ENCODE measurements around the gene ELAC1. TPM values are rescaled to one million over a fixed set of nuclear protein-coding genes. Genes with fewer than 3 reads are reported as not detected.
"Not testable (repeated sequence)": the region's sequence is repeated elsewhere in the genome, so short reads cannot be mapped to it uniquely, and the experiment has no call there.

Gene ELAC1, protein sequence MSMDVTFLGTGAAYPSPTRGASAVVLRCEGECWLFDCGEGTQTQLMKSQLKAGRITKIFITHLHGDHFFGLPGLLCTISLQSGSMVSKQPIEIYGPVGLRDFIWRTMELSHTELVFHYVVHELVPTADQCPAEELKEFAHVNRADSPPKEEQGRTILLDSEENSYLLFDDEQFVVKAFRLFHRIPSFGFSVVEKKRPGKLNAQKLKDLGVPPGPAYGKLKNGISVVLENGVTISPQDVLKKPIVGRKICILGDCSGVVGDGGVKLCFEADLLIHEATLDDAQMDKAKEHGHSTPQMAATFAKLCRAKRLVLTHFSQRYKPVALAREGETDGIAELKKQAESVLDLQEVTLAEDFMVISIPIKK
- polyA plus RNA-seq: 10 to 100 TPM in 2 of 3 donors, 1 to 10 TPM in 1; 9.3 to 23.6 (median 19.8) TPM

DNA sequence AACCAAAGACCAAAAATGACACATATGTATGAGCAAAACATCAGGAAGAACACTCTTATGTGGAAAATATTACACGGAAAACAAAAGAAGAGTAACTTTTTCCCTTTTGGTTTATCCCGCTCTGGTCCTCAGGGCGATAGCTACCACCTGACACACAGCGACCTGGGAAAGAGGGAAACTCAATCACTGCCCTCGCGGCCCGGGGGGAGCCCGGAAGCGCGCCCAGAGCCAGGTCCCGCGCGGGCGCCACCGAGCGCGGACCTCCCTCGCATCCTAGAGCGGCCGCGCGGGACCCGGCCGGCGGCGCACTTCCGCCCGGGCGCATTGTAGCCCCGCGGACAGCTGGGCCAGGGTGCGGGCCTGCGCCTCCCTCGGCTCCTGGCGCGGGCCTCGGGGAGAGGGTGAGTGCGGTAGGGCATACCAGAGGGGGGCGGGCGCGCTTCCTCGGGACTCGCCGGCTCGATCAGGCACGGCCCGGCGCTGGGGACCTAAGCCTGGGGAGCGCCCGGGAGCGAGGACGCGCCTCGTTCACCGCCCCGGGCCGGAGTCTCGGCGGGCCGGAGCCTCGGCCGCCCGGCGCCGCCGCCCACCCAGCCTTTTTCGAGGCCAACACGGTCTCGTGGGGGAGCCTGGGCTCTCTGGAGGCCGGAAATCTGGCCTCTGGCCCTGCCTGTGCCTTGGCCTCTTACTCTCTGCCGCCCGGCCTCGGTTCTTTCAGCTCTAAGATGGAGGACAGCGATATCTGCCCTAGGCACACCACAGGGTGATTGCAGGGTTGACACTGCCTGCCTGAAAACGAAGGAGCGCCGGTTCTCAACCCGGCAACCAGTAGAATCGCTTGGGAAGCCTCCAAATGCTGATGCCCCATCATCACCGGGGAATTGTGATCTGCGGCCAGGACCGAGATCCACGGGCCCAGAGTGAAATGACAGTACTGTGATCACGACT lies at the start of gene ELAC1:
Gene ELAC1, plus strand, starts transcription at position 327 of the 948 bp plus-strand sequence. CDS start 6,365 bp downstream, outside the sequence.
- peak within 1 kb of the TSS; percentile 89 to 96 (median 94) for H3K4me3 Mint-ChIP-seq
- peaks cover 0 to 6% (median 2%) of the 10 kb centered on the region in 3 donors for H3K27me3 Mint-ChIP-seq (ENCODE audit: low read depth in 3 of 3)
- peak within 1 kb of the TSS; percentile 91 to 97 (median 95) for H3K27ac Mint-ChIP-seq
- H3K4me1 Mint-ChIP-seq: peaks cover 24 to 28% of the 10 kb centered on the region in 2 donors
- H3K9me3 Mint-ChIP-seq: peaks cover 0 to 11% (median 3%) of the 10 kb centered on the region in 6 donors
- peak; percentile 71 to 79 (median 77) for DNase-seq
- peaks cover 0 to 11% (median 0%) of the 10 kb centered on the region in 3 donors for H3K36me3 Mint-ChIP-seq

DNA sequence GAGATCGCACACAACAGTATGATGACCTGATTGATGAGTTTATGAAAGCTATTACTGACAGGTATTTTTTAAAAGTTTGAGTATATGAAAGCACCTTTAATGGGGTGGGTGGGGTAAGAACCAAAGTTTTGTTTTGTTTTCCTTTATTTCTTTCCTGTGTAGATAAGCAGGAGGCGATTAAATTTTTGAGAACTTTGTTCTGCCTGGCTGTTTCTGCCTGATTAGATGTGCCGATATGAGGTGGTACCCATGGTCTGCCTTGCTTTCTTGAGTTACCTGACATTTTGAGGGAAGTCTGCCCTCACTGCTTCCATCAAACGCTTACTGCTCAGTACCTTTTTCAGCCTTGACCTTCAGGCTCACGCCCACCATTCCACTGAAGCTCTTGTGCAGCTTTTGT lies 49.7 kb upstream of the ELAC1 start:
- Mint-ChIP-seq H3K27ac (peak overlapping the region in 3 of 6 donors; percentile 44 to 49 (median 46)), H3K36me3 (peaks cover 23 to 37% (median 29%) of the 10 kb centered on the region in 3 donors), H3K4me1 (peaks cover 3 to 23% of the 10 kb centered on the region in 2 donors), H3K9me3 (no peaks in the 10 kb centered on the region), H3K4me3 (no peak overlapping the region), H3K27me3 (ENCODE audit: low read depth in 3 of 3) (no peaks in the 10 kb centered on the region)
- DNase-seq: no peak

DNA sequence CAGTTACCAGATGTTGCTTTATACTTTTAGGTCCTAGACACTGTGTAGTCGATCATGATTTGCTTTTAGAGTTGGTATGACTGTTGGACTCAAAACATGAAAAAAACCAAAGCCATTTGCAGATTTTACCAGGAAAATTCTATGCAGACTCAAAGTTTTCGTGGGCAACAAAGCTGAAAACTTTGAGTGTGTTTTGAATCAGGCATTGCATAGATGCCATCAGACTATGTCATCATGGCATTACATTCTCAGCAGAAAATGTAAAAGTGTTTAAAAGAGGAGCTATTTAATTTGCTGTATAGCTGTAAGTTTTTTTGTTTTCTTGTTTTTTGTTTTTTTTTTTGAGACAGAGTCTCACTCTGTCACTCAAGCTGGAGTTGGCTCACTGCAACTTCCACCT lies 43.5 kb upstream of the ELAC1 start:
- no peak for DNase-seq
- H3K27me3 Mint-ChIP-seq (ENCODE audit: low read depth in 3 of 3): no peaks in the 10 kb centered on the region
- no peak overlapping the region for H3K4me3 Mint-ChIP-seq
- H3K4me1 Mint-ChIP-seq: peaks cover 0 to 15% of the 10 kb centered on the region in 2 donors
- H3K9me3 Mint-ChIP-seq: peaks cover 0 to 5% (median 0%) of the 10 kb centered on the region in 6 donors
- peaks cover 30 to 54% (median 38%) of the 10 kb centered on the region in 3 donors for H3K36me3 Mint-ChIP-seq
- H3K27ac Mint-ChIP-seq: no peak overlapping the region

DNA sequence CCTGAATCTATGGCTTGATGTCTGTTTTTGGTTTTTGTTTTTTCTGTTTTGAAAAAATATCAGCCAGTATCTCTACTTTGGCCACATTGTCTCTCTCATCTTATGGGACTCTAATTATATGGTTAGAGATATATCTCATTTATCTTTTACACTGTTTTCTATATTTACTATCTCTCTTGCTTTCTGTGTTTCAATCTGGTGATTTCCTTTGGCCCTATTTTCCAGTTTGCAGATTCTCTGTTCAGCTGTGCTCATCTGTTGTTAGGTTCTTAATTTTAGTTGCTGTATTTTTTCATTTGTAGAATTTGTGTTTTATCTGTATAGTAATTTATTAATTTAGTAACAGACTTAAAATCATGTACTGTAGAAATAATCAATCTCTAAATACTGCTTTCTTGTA lies 41.3 kb upstream of the ELAC1 start:
- Mint-ChIP-seq H3K9me3 (peaks cover 0 to 5% (median 0%) of the 10 kb centered on the region in 6 donors), H3K27me3 (ENCODE audit: low read depth in 3 of 3) (no peaks in the 10 kb centered on the region), H3K4me1 (peaks cover 0 to 15% of the 10 kb centered on the region in 2 donors), H3K27ac (peak overlapping the region in 1 of 6 donors; percentile 34), H3K36me3 (peaks cover 28 to 45% (median 30%) of the 10 kb centered on the region in 3 donors), H3K4me3 (no peak overlapping the region)
- DNase-seq: no peak

DNA sequence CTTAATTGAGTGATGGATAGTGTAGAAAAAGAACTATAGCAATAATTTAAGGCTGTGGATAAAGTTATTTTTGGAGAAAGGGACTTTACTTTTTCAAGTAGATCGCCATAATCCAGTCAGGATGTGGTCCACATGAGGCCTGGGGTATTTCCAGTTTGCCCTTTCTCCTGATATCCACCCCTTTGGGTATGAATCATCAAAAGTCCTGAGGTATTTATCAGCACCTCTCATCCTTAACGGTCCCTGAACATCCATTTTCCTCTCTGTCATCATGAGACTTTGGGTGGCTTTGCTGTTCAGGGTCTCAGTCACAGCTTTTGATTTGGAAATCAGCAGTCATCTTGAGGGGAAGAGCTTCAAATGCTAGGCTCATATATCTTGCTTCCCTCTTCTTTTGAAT lies 39.3 kb upstream of the ELAC1 start:
- no peak overlapping the region for H3K27ac Mint-ChIP-seq

DNA sequence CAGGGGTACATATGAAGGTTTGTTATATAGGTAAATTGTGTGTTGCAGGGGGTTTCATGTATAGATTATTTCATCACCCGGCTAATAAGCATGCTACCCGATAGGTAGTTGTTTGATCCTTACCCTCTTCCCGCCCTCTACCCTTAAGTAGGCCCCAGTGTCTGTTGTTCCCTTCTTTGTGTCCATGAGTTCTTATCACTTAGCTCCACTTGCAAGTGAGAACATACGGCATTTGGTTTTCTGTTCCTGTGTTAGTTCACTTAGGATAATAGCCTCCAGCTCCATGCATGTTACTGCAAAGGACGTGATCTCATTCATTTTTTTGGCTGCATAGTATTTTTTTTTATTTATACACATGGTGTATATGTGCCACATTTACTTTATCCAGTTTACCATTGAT lies 34.2 kb upstream of the ELAC1 start:
- DNase-seq: no peak
- Mint-ChIP-seq H3K9me3 (no peaks in the 10 kb centered on the region), H3K4me1 (peaks cover 2 to 10% of the 10 kb centered on the region in 2 donors), H3K27me3 (ENCODE audit: low read depth in 3 of 3) (peaks cover 0 to 2% (median 0%) of the 10 kb centered on the region in 3 donors), H3K4me3 (no peak overlapping the region), H3K36me3 (peaks cover 9 to 12% (median 12%) of the 10 kb centered on the region in 3 donors), H3K27ac (peak overlapping the region in 3 of 6 donors; percentile 2 to 38 (median 4))

More for the DNA sequence above, 39.3 kb upstream of the ELAC1 start:
- no peaks in the 10 kb centered on the region for H3K27me3 Mint-ChIP-seq (ENCODE audit: low read depth in 3 of 3)
- peaks cover 0 to 5% (median 0%) of the 10 kb centered on the region in 6 donors for H3K9me3 Mint-ChIP-seq
- H3K4me1 Mint-ChIP-seq: peaks cover 0 to 7% of the 10 kb centered on the region in 2 donors
- DNase-seq: no peak
- no peak overlapping the region for H3K4me3 Mint-ChIP-seq
- H3K36me3 Mint-ChIP-seq: peaks cover 29 to 41% (median 35%) of the 10 kb centered on the region in 3 donors

DNA sequence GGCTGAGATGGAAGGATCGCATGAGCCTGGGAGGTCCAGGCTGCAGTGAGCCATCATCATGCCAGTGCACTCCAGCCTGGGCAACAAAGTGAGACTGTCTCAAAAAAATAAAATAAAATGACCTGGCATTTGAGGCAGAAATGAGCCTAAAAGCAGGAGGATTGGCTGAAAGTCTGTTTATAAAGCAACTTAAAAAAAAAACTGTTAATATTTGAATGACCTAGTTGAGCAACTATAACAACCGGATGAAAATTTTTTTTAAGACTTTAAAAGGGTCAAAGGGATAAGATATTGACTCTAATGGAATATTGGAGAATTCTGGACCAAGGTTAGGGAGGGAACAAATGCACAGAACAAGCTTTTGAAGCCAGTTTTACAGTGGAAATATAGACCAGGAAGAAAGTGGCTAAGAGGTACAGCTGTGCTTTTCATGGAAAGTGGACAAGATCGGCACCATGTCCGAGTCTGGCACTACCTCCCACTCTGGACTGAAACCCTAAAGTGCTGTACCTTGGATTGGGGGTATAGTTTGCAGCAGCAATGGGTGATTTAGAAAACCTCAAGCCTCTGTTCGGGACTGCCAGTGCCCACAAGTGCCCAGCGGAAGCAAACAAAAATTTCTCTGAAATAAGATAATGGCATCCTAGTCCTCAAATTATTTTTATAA lies 33.2 kb upstream of the ELAC1 start:
- no peak overlapping the region for H3K4me3 Mint-ChIP-seq
- no peak for DNase-seq
- H3K27me3 Mint-ChIP-seq (ENCODE audit: low read depth in 3 of 3): peaks cover 0 to 2% (median 0%) of the 10 kb centered on the region in 3 donors
- no peaks in the 10 kb centered on the region for H3K9me3 Mint-ChIP-seq
- peaks cover 9 to 16% (median 9%) of the 10 kb centered on the region in 3 donors for H3K36me3 Mint-ChIP-seq
- H3K4me1 Mint-ChIP-seq: peaks cover 2 to 10% of the 10 kb centered on the region in 2 donors
- H3K27ac Mint-ChIP-seq: peak overlapping the region in 1 of 6 donors; percentile 11

DNA sequence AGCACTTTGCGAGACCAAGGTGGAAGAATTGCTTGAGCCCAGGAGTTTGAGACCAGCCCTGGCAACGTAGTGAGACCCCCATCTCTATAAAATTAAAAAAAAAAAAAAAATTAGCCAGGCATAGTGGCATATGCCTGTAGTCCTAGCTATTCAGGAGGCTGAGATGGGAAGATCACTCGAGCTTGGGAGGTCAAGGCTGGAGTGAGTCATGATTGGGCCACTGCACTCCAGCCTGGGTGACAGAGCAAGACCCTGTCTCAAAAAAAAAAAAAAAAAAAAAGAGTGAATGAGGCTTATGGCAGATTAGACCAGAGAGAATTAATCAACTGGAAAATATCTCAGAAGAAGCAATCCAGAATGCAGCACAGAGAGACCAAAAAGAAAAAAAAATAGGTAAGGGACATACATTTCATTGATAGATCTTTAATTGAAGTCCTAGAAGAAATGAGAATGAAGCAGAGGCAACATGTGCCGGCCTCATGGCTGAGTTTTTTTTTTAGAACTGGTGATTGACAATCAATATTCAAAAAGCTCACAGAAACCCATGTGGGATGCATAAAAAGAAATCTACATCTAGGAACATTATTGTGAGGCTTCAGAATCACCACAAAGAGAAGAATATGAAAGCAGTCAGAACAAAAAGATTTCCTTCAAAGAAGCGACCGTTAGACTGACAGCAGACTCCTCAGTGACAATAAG lies 32.2 kb upstream of the ELAC1 start:
- Mint-ChIP-seq H3K4me3 (no peak overlapping the region), H3K27ac (no peak overlapping the region), H3K4me1 (peaks cover 2 to 10% of the 10 kb centered on the region in 2 donors), H3K36me3 (peaks cover 9 to 18% (median 9%) of the 10 kb centered on the region in 3 donors), H3K27me3 (ENCODE audit: low read depth in 3 of 3) (peaks cover 0 to 2% (median 0%) of the 10 kb centered on the region in 3 donors), H3K9me3 (no peaks in the 10 kb centered on the region)
- no peak for DNase-seq

DNA sequence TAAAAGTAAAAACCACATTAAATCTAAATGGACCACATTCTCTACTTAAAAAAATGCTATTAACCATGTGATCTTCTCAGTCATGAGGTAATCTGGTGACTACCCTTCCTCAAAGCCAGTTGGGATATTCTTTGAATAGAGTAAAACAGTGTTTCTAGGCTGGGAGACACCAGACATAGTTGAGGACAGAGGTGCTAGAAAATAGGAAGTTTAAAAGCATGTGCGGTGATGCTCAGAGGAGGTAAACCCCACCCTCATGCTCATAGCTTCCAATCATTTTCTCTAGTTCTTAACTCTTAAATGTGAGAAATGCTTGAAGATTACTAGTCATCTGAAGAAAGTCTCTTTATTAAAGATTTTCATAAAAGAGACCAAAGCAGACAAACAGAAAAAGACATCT lies 30.7 kb upstream of the ELAC1 start:
- Mint-ChIP-seq H3K4me1 (peaks cover 2 to 10% of the 10 kb centered on the region in 2 donors), H3K4me3 (no peak overlapping the region), H3K36me3 (peaks cover 9 to 23% (median 13%) of the 10 kb centered on the region in 3 donors), H3K27me3 (ENCODE audit: low read depth in 3 of 3) (peaks cover 0 to 2% (median 0%) of the 10 kb centered on the region in 3 donors), H3K9me3 (no peaks in the 10 kb centered on the region), H3K27ac (peak overlapping the region in 4 of 6 donors; percentile 28 to 69 (median 48))
- DNase-seq: no peak

DNA sequence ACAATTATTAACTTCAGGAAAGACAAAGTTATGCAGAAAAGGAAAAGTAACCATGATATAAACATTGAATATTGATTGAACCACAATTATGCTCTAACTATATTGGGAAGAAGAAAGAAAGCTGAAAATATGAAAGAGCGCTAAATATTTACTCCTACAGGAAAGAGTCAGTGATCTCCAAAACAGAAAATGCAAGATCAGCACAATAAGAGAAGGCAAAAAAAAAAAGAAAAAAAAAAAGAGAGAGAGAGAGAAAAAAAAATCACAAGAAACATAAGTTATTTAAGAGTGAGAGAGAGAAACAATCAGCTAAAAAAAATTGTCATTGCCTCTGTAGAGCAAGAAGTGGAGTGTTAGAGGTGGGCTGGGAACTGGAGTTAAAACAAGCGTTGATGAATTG lies 28.9 kb upstream of the ELAC1 start:
- no peak overlapping the region for H3K4me3 Mint-ChIP-seq
- peaks cover 0 to 20% (median 10%) of the 10 kb centered on the region in 3 donors for H3K36me3 Mint-ChIP-seq
- peaks cover 2 to 10% of the 10 kb centered on the region in 2 donors for H3K4me1 Mint-ChIP-seq
- H3K9me3 Mint-ChIP-seq: no peaks in the 10 kb centered on the region
- peaks cover 0 to 2% (median 0%) of the 10 kb centered on the region in 3 donors for H3K27me3 Mint-ChIP-seq (ENCODE audit: low read depth in 3 of 3)
- no peak for DNase-seq
- H3K27ac Mint-ChIP-seq: peak overlapping the region in 3 of 6 donors; percentile 12 to 59 (median 20)

DNA sequence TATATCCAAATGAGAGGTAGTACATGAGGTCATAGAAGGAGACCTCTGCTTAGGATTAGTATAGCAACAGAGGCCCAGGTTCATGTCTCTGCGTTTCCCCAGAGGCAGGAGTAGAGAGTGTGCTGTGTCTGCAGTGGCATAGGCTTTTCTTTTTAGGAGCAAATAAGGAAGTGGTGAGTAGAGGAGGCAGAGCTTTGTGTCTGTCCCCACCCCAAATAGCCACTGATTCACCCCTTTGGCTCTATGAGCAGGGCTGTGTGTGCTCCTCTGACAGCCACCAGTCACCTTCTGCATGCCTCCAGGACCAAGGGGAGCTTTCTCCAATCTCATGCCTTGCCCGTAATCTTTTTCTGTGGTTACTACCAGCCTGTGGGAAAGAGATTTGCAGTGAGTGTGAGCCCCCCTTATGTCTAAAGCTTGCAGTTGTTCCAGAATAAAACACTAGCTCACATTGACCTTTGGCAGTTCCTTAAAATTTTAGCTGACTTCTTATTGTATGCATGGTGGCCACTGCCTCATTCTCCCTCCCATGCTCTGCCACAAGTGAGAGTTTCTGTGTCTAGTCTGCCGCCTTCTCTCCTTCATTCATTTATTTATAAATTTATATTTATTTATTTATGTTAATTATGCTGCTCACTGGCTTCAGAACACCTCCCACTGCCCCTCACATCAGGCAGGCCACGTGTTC lies 23.5 kb upstream of the ELAC1 start:
- Mint-ChIP-seq H3K4me3 (no peak overlapping the region), H3K4me1 (peaks cover 0 to 1% of the 10 kb centered on the region in 2 donors), H3K36me3 (peaks cover 7 to 31% (median 18%) of the 10 kb centered on the region in 3 donors), H3K27ac (peak overlapping the region in 2 of 6 donors; percentile 8 to 34), H3K27me3 (ENCODE audit: low read depth in 3 of 3) (no peaks in the 10 kb centered on the region), H3K9me3 (no peaks in the 10 kb centered on the region)
- no peak for DNase-seq

DNA sequence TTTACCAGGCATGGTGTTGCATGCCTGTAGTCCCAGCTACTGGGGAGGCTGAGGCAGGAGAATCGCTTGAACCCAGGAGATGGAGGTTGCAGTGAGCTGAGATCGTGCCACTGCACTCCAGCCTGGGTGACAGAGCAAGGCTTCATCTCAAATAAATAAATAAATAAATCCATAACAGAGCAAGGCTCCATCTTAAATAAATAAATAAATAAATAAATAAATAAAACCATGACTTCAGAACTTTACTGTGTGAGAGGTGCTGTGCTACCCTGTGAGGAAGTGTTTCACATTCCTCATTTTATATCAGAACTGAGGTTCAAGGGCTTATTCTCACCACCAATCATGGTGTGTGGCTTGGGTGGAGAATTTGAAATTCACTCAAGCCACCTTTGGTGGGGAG lies 21.9 kb upstream of the ELAC1 start:
- not testable (repeated sequence) for H3K27ac Mint-ChIP-seq; H3K9me3 Mint-ChIP-seq; DNase-seq; H3K4me3 Mint-ChIP-seq; H3K27me3 Mint-ChIP-seq (ENCODE audit: low read depth in 3 of 3); H3K4me1 Mint-ChIP-seq
- H3K36me3 Mint-ChIP-seq: peaks cover 7 to 27% (median 18%) of the 10 kb centered on the region in 3 donors
